Stimulated activated CD4-positive, alpha-beta T cell treated with anti-CD3 and anti-CD28 coated beads, Interleukin-2, amount 100 ng/mL, for 24 hours (primary cell): ENCODE results near the gene XKR8.
"Not testable (repeated sequence)": the region's sequence is repeated elsewhere in the genome, so short reads cannot be mapped to it uniquely, and the experiment has no call there.

ENCODE experiments used
- DNase-seq, 2 donors: peaks; one replicate each; pipeline ENCODE4 v3.0.0-alpha.2; 2020

XKR8 gene

DNA sequence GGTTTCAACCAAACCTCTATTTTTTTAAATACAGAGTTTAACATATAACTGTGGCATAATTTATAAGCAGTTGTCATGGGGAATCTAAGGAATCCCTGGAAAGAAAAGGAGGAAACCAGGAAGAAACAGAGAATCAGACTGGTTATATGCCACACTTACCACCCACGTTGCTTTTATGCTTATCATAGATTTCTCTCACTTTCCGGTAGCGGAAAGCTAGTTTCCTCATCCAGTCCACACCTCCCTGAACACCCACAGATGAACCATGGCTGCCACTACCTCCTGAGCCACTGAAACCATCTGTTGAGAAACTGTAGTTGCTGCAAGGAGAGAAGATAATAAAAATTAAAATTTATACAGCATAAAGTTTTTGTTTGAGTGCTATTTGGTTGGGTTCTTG lies 33.5 kb downstream of the XKR8 start:
- peak; percentile 17 to 25 for DNase-seq

DNA sequence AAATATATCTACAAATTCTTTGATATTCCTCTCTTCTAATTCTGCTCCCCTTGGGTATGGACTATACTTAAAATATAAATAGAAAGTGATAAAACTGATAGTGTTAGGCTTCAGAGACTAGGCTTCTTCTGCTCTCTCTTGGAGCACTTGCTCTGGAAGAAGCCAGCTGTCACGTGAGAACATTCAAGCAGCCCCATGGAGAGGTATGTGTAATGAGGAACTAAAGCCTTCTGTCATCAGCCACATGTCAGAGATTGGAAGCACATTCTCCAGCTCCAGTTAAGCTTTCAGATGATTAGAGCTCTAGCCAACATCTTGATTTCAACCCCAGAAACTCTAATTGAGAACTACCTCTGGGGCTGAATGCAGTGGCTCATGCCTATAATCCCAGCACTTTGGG lies 34.3 kb downstream of the XKR8 start:
- no peak for DNase-seq

DNA sequence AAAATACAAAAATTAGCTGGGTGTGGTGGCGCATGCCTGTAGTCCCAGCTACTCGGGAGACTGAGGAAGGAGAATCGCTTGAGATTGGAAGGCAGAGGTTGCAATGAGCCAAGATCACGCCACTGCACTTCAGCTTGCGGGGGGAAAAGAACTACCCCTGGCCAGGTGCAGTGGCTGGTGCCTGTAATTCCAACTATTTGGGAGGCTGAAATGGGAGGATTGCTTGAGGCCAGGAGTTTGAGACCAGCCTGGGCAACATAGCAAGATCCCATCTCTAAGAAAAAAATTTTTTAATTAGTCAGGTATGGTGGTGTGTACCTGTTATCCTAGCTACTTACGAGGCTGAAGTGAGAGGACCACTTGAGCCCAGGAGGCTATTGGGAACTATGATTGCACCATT lies 34.8 kb downstream of the XKR8 start:
- not testable (repeated sequence) for DNase-seq

DNA sequence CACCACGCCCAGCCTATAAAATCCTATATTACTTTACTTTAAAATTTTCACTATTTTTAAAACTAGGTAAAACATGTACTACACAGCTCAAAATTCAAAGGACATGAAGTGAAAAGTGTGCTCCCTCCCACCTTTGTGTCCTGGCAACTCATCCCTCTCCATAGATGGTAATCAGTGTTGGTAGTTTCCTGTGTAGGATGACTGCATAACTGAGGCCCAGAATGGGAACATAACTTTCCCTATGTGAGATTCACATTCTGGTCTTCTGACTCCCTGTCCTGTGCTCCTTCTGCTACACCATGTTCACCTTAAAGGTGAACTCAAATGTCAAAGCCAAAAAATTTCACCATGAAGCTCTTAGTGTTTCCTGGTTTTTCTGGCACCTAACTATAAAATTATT lies 39.3 kb downstream of the XKR8 start:
- no peak for DNase-seq

DNA sequence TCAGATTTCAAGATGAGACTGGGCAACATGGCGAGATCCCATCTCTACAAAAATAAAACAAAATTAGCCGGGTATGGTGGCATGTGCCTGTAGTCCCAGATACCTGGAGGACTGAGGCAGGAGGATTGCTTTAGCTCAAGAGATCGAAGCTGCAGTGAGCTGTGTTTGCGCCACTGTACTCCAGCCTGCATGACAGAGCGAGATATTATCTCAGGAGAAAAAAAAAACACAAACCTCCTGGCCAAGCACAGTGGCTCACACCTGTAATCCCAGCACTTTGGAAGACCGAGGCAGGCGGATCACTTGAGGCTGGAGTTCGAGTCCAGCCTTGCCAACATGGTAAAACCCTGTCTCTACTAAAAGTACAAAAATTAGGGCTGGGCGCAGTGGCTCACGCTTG lies 42.8 kb downstream of the XKR8 start:
- DNase-seq = no peak

DNA sequence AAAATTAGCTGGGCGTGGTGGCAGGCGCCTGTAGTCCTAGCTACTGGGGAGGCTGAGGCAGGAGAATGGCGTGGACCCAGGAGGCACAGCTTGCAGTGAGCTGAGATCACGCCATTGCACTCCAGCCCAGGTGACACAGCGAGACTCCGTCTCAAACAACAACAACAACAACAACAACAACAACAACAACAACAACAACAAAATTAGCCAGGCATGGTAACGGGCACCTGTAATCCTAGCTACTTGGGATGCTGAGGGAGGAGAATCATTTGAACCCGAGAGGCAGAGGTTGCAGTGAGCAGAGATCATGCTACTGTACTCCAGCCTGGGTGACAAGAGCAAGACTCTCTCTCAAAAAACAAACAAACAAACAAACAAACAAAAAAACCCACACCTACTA lies 43.3 kb downstream of the XKR8 start:
- not testable (repeated sequence) for DNase-seq

DNA sequence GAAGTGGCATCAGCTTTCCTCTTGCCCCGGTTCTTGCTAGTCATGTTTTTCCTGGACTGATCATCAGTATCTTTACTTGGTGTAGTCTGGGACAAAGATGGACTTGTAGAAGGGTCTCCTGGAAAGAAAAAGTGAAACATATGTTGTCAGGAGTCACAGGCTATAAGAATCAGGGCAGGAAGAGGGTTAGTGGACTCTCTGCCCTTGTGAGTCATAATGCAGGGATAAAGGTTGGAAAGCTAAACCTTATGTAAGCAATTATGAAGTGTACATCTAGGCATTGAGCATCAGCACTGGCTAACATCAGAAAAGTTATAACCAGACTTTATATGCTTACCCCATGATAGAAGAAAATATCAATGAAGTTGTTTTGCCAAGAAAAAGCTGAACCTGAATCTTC lies 51.2 kb downstream of the XKR8 start:
- DNase-seq = no peak
